ACC112 (cell line): ENCODE results near the gene PHYHIPL.

Experiments used
- H2AFZ ChIP-seq: fragments of 200-600 bp; sonication (generic); one replicate; pipeline ENCODE4 v1.6.0; 2017; ENCODE audit warnings: antibody characterized with exemption, low read length; ENCODE audit not compliant: unreplicated experiment
- H3K27ac ChIP-seq: fragments of 200-600 bp; sonication (generic); 2 replicates; pipeline ENCODE4 v1.5.1; 2014; ENCODE audit warnings: low read depth, mild to moderate bottlenecking, antibody characterized with exemption, low read length, moderate library complexity
- H3K27me3 ChIP-seq: fragments of 200-600 bp; sonication (generic); 2 replicates; pipeline ENCODE4 v1.6.1; 2014; ENCODE audit warnings: mild to moderate bottlenecking, antibody characterized with exemption, low read length, moderate library complexity, mixed read lengths; ENCODE audit not compliant: insufficient read depth
- H3K36me3 ChIP-seq: fragments of 200-600 bp; sonication (generic); 2 replicates; pipeline ENCODE4 v1.6.1; 2016; ENCODE audit warnings: mild to moderate bottlenecking, antibody characterized with exemption, low read length, moderate library complexity, mixed read lengths; ENCODE audit not compliant: insufficient read depth
- H3K4me1 ChIP-seq: fragments of 200-600 bp; sonication (generic); one replicate; pipeline ENCODE4 v1.6.1; 2016; ENCODE audit warnings: low read length, mixed read lengths; ENCODE audit not compliant: insufficient read depth, unreplicated experiment, control insufficient read depth
- H3K4me3 ChIP-seq: fragments of 200-600 bp; sonication (generic); 2 replicates; pipeline ENCODE4 v1.5.1; 2014; ENCODE audit warnings: mild to moderate bottlenecking, low read depth, low read length
- H3K79me2 ChIP-seq: fragments of 200-600 bp; sonication (generic); one replicate; pipeline ENCODE4 v1.6.0; 2016; ENCODE audit warnings: low read length; ENCODE audit not compliant: control insufficient read depth, unreplicated experiment, insufficient read depth

Gene PHYHIPL

GRCh38 chr10:59290448-59290847 is 114.0 kb downstream of the PHYHIPL start:
- Histone ChIP-seq H3K36me3 (no peaks in the 10 kb centered on the region), H3K4me3 (no peak overlapping the region), H3K4me1 (no peaks in the 10 kb centered on the region), H3K79me2 (no peaks in the 10 kb centered on the region), H3K27me3 (peaks cover 26% of the 10 kb centered on the region), H3K27ac (no peak overlapping the region), H2AFZ (no peak overlapping the region)
